Liver (tissue), 9 donors: ENCODE results near the gene LYZL1. TPM values are rescaled to one million over a fixed set of nuclear protein-coding genes. Genes with fewer than 3 reads are reported as not detected.

Source experiments
- DNase-seq: peaks from one replicate; pipeline ENCODE4 v3.0.0-alpha.2; 2017; ENCODE audit warnings: low spot score
- H3K27ac ChIP-seq, 2 donors: one replicate each; pipeline ENCODE4 v1.7.0; 2013; ENCODE audit warnings: inconsistent platforms in 2 of 2, low read length in 2 of 2, control low read depth in 1 of 2, low read depth in 1 of 2, mild to moderate bottlenecking in 1 of 2
- H3K27me3 ChIP-seq, 4 donors: one replicate each; pipeline versions ENCODE4 v1.6.1 to v1.7.0; 2013; ENCODE audit warnings: low read length in 3 of 4, inconsistent platforms in 1 of 4, mild to moderate bottlenecking in 1 of 4, moderate library complexity in 1 of 4; ENCODE audit not compliant: control insufficient read depth in 4 of 4, insufficient read depth in 4 of 4
- H3K36me3 ChIP-seq, 4 donors: one replicate each; pipeline versions ENCODE4 v1.6.1 to v1.7.0; 2013; ENCODE audit warnings: low read length in 3 of 4, mild to moderate bottlenecking in 3 of 4, low read depth in 1 of 4, moderate library complexity in 1 of 4; ENCODE audit not compliant: control insufficient read depth in 4 of 4, insufficient read depth in 3 of 4
- H3K4me1 ChIP-seq, 4 donors: one replicate each; pipeline versions ENCODE4 v1.6.1 to v1.7.0; 2013; ENCODE audit warnings: low read length in 3 of 4, mild to moderate bottlenecking in 3 of 4, moderate library complexity in 1 of 4; ENCODE audit not compliant: control insufficient read depth in 4 of 4, insufficient read depth in 4 of 4
- H3K4me3 ChIP-seq, 3 donors: one replicate each; pipeline versions ENCODE4 v1.6.1 to v1.7.0; 2013; ENCODE audit warnings: low read length in 3 of 3, control low read depth in 1 of 3, low read depth in 1 of 3, mild to moderate bottlenecking in 1 of 3
- H3K9ac ChIP-seq, 2 donors: one replicate each; pipeline ENCODE4 v1.7.0; 2013; ENCODE audit warnings: low read length in 2 of 2, mild to moderate bottlenecking in 2 of 2, moderate library complexity in 2 of 2, control low read depth in 1 of 2, low read depth in 1 of 2
- H3K9me3 ChIP-seq, 4 donors: one replicate each; pipeline versions ENCODE4 v1.6.1 to v1.7.0; 2013; ENCODE audit warnings: low read length in 3 of 4; ENCODE audit not compliant: control insufficient read depth in 4 of 4
- EGR1 ChIP-seq, 2 donors: IDR thresholded peaks; 2 replicates each; pipeline ENCODE4 v1.6.1; 2016 to 2018; ENCODE audit warnings: antibody characterized with exemption in 2 of 2, low read depth in 2 of 2
- FOXA1 ChIP-seq: IDR thresholded peaks from 2 replicates; pipeline ENCODE4 v1.6.1; 2016; ENCODE audit warnings: antibody characterized with exemption
- FOXA2 ChIP-seq: IDR thresholded peaks from 2 replicates; pipeline ENCODE4 v1.6.1; 2016; ENCODE audit warnings: antibody characterized with exemption
- GABPA ChIP-seq, 2 donors: IDR thresholded peaks in 1 of 2; conservative IDR thresholded peaks in 1 of 2; 2 replicates each; pipeline ENCODE4 v1.6.1; 2016; ENCODE audit warnings: antibody characterized with exemption in 2 of 2, mild to moderate bottlenecking in 1 of 2, moderate library complexity in 1 of 2
- HNF4A ChIP-seq, 2 donors: conservative IDR thresholded peaks; 2 replicates each; pipeline ENCODE4 v1.6.1; 2016; ENCODE audit warnings: antibody characterized with exemption in 2 of 2, mild to moderate bottlenecking in 2 of 2
- HNF4G ChIP-seq: IDR thresholded peaks from 2 replicates; pipeline ENCODE4 v1.6.1; 2016; ENCODE audit warnings: antibody characterized with exemption
- NR2F2 ChIP-seq: IDR thresholded peaks from 2 replicates; pipeline ENCODE4 v1.6.1; 2016; ENCODE audit warnings: antibody characterized with exemption
- RAD21 ChIP-seq, 2 donors: IDR thresholded peaks; 2 replicates each; pipeline ENCODE4 v1.6.1; 2016; ENCODE audit warnings: antibody characterized with exemption in 2 of 2, mild to moderate bottlenecking in 2 of 2
- YY1 ChIP-seq: IDR thresholded peaks from 2 replicates; pipeline ENCODE4 v1.6.1; 2016; ENCODE audit warnings: antibody characterized with exemption, mild to moderate bottlenecking
- WGBS: extraction: QIAGEN DNeasy Blood & Tissue Kit; methylation state at CpG from one replicate; pipeline ENCODE4 v1.1.7; 2013; 5-methylcytosine and 5-hydroxymethylcytosine counted together
- polyA plus RNA-seq, 2 donors: library from polyadenylated mRNA; stranded (reverse) in 1 of 2; unstranded in 1 of 2; fragments of 200-250 nt in 1 of 2; fragments of >200 nt in 1 of 2; fragmentation: Nextera tagmentation in 1 of 2; extraction: Ambion mirVana in 1 of 2; gene quantifications; one replicate each; pipeline versions ENCODE4 v1.2.1 to v1.2.3, GENCODE V29; 2013 to 2015
- total RNA-seq, 2 donors: library from RNA; depleted of rRNA; stranded (reverse); fragments of >200 nt; gene quantifications; one replicate each; pipeline ENCODE4 v1.2.3, GENCODE V29; 2014
- TF ChIP-seq, protein P1 (sequence below): fragments of 150-350 bp; IDR thresholded peaks from 2 replicates; pipeline ENCODE4 v1.5.1; 2017; ENCODE audit warnings: improper control_type of control experiment, low read depth, low read length; ENCODE audit not compliant: missing input control
- TF ChIP-seq, protein P2 (sequence below): IDR thresholded peaks from 2 replicates; pipeline ENCODE4 v1.6.1; 2016; ENCODE audit warnings: antibody characterized with exemption
- TF ChIP-seq, protein P3 (sequence below): IDR thresholded peaks from 2 replicates; pipeline ENCODE4 v1.6.1; 2016; ENCODE audit warnings: antibody characterized with exemption, mild to moderate bottlenecking
- TF ChIP-seq, protein P4 (sequence below): IDR thresholded peaks from 2 replicates; pipeline ENCODE4 v1.6.1; 2016; ENCODE audit warnings: antibody characterized with exemption
- donor health status: healthy.
- donor health status: healthy.
- donor health status: healthy.
- donor health status: healthy.
- donor health status: healthy.

The LYZL1 gene
- total and polyA plus RNA-seq, 4 donors, result not detected

DNA sequence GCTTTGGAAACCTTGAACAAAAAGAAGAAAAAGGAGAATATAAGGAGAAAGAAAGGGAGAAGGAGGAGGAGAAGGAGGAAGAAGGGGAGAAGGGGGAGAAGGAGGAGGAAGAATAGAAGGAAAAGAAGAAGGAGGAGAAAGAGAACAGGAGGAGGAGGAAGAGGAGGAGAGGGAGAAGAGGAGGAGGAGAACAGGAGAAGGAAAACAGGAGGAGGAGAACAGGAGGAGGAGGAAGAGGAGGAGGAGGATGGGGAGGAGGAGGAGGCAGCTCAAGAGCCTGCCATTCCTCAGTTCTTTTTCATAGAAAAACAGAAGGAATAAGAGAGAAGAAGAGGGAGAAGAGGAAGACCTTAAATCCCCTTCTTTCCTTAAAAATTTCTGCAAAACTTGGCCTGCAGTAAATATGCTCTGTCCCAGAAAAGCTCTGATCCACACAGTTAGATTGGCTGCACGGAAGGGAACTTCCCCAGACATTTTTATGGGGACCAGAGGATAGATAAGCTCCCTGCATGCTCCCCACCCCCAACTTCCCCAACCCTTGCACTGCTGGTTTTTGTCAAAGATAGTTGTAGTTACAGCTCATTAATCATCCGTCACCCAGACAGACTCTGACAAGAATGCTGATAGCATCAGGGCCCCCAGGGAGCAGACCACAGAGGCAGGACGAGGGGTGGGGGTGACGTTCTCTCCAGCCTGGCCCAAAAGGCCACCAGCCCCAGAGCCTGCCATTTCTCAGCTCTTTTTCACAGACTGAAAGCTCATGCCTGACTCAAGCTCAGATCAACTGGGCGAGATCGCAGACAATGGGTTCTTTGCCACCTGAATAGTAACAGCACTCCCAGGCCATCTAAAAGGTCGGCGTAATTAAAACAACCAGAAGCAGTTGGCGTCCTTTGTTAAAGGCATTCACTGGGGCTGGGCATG, 34.5 kb upstream of the LYZL1 start:
- Histone ChIP-seq H3K4me1 (no peaks in the 10 kb centered on the region), H3K36me3 (no peaks in the 10 kb centered on the region), H3K4me3 (no peak overlapping the region), H3K27me3 (peaks cover 0 to 5% (median 0%) of the 10 kb centered on the region in 4 donors), H3K9ac (no peak overlapping the region), H3K27ac (no peak overlapping the region), H3K9me3 (peaks cover 0 to under 1% (median 0%) of the 10 kb centered on the region in 4 donors)
- peak; percentile 59 for TF ChIP-seq NR2F2
- TF ChIP-seq, protein P1, sequence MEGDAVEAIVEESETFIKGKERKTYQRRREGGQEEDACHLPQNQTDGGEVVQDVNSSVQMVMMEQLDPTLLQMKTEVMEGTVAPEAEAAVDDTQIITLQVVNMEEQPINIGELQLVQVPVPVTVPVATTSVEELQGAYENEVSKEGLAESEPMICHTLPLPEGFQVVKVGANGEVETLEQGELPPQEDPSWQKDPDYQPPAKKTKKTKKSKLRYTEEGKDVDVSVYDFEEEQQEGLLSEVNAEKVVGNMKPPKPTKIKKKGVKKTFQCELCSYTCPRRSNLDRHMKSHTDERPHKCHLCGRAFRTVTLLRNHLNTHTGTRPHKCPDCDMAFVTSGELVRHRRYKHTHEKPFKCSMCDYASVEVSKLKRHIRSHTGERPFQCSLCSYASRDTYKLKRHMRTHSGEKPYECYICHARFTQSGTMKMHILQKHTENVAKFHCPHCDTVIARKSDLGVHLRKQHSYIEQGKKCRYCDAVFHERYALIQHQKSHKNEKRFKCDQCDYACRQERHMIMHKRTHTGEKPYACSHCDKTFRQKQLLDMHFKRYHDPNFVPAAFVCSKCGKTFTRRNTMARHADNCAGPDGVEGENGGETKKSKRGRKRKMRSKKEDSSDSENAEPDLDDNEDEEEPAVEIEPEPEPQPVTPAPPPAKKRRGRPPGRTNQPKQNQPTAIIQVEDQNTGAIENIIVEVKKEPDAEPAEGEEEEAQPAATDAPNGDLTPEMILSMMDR, result no peak
- WGBS, result 54% methylated on average over 9 of the region's 9 CpGs
- DNase-seq, result no peak

DNA sequence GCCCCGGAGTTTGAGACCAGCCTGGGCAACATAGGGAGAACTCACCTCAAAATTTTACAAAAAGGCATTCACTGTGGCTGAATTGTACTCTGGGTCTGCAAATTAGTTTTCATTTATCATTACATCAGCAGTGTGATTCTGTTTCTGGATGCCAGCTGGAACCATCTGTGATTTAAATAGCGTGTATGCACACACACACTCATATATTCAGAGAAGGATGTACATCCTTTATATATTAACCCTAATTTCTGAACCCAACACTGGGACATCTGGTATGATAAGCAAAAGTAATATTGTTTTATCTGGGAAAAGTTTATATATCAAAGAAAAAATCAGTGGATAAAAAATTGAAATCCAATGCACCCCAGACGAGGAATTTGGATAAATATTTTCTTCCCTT, 33.8 kb upstream of the LYZL1 start:
- WGBS, result 69% methylated on average over 3 of the region's 3 CpGs
- DNase-seq, result no peak
- no peak overlapping the region for H3K9ac ChIP-seq
- H3K27ac ChIP-seq, result no peak overlapping the region
- H3K4me1 ChIP-seq, result no peaks in the 10 kb centered on the region
- no peak overlapping the region for H3K4me3 ChIP-seq
- TF ChIP-seq HNF4G, result no peak
- TF ChIP-seq, protein P2, sequence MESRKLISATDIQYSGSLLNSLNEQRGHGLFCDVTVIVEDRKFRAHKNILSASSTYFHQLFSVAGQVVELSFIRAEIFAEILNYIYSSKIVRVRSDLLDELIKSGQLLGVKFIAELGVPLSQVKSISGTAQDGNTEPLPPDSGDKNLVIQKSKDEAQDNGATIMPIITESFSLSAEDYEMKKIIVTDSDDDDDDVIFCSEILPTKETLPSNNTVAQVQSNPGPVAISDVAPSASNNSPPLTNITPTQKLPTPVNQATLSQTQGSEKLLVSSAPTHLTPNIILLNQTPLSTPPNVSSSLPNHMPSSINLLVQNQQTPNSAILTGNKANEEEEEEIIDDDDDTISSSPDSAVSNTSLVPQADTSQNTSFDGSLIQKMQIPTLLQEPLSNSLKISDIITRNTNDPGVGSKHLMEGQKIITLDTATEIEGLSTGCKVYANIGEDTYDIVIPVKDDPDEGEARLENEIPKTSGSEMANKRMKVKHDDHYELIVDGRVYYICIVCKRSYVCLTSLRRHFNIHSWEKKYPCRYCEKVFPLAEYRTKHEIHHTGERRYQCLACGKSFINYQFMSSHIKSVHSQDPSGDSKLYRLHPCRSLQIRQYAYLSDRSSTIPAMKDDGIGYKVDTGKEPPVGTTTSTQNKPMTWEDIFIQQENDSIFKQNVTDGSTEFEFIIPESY, result no peak
- TF ChIP-seq, protein P3, sequence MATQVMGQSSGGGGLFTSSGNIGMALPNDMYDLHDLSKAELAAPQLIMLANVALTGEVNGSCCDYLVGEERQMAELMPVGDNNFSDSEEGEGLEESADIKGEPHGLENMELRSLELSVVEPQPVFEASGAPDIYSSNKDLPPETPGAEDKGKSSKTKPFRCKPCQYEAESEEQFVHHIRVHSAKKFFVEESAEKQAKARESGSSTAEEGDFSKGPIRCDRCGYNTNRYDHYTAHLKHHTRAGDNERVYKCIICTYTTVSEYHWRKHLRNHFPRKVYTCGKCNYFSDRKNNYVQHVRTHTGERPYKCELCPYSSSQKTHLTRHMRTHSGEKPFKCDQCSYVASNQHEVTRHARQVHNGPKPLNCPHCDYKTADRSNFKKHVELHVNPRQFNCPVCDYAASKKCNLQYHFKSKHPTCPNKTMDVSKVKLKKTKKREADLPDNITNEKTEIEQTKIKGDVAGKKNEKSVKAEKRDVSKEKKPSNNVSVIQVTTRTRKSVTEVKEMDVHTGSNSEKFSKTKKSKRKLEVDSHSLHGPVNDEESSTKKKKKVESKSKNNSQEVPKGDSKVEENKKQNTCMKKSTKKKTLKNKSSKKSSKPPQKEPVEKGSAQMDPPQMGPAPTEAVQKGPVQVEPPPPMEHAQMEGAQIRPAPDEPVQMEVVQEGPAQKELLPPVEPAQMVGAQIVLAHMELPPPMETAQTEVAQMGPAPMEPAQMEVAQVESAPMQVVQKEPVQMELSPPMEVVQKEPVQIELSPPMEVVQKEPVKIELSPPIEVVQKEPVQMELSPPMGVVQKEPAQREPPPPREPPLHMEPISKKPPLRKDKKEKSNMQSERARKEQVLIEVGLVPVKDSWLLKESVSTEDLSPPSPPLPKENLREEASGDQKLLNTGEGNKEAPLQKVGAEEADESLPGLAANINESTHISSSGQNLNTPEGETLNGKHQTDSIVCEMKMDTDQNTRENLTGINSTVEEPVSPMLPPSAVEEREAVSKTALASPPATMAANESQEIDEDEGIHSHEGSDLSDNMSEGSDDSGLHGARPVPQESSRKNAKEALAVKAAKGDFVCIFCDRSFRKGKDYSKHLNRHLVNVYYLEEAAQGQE, result no peak
- TF ChIP-seq, protein P1, result no peak
- no peak for TF ChIP-seq FOXA1
- TF ChIP-seq YY1, result no peak
- no peak for TF ChIP-seq RAD21 (IDR thresholded peaks at IDR 0.05)
- no peak for TF ChIP-seq NR2F2
- no peak for TF ChIP-seq HNF4A (conservative IDR thresholded peaks at IDR 0.05)
- TF ChIP-seq, protein P4, sequence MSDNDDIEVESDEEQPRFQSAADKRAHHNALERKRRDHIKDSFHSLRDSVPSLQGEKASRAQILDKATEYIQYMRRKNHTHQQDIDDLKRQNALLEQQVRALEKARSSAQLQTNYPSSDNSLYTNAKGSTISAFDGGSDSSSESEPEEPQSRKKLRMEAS, result no peak
- no peak for TF ChIP-seq FOXA2
- TF ChIP-seq EGR1 (IDR thresholded peaks at IDR 0.05; ENCODE audit: low read depth in 2 of 2), result no peak
- no peak for TF ChIP-seq GABPA (IDR thresholded peaks at IDR 0.05 in 1 of 2, conservative IDR thresholded peaks at IDR 0.05 in 1 of 2)
- H3K27me3 ChIP-seq, result peaks cover 0 to 5% (median 0%) of the 10 kb centered on the region in 4 donors
- no peaks in the 10 kb centered on the region for H3K36me3 ChIP-seq
- peaks cover 0 to 2% (median 0%) of the 10 kb centered on the region in 4 donors for H3K9me3 ChIP-seq
